Measurements from ENCODE around the gene SCUBE1. TPM values are rescaled to one million over a fixed set of nuclear protein-coding genes. Genes with fewer than 3 reads are reported as not detected.

SCUBE1 gene
- total and polyA plus RNA-seq, 10 of the 15 experiments (the other 5 are each of a cell fraction or from before 2014, with no cell fraction given): not detected

DNA sequence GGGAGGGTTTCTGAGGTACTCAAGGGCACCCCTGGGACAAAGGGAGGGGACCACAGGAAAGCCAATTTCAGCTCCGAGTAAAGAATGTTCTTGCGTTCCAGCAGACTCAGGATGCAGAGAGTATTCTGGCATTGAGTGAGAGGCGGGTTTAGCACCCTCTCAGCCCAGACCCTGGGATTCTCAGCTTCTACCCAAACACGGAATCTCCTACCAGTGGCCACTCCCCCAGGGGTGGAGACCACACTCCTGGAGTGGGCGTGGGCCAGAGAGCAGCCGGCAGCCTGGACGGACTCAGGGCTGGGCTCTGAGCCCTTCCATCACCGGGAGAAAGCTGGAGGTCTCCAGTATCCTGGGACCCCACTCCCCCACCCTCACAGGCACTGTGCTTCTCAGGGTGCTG is 130.1 kb downstream of the SCUBE1 start:
- H4K20me1 ChIP-seq (ENCODE audit: control insufficient read depth, insufficient read depth): no peaks in the 10 kb centered on the region; the same call in 1 of the 2 replicates
- no peak overlapping the region for H3K27ac ChIP-seq (ENCODE audit: control insufficient read depth, insufficient read depth)
- POLR2A ChIA-PET: no interaction called here
- no peaks in the 10 kb centered on the region for H3K9me3 ChIP-seq (replicated peaks; ENCODE audit: control insufficient read depth, insufficient read depth, low read length)
- H3K4me3 ChIP-seq: no peak overlapping the region
- no peaks in the 10 kb centered on the region for H3K36me3 ChIP-seq (ENCODE audit: control insufficient read depth in 2 of 2, insufficient read depth in 2 of 2, low read length in 1 of 2)
- TF ChIP-seq, protein P1, sequence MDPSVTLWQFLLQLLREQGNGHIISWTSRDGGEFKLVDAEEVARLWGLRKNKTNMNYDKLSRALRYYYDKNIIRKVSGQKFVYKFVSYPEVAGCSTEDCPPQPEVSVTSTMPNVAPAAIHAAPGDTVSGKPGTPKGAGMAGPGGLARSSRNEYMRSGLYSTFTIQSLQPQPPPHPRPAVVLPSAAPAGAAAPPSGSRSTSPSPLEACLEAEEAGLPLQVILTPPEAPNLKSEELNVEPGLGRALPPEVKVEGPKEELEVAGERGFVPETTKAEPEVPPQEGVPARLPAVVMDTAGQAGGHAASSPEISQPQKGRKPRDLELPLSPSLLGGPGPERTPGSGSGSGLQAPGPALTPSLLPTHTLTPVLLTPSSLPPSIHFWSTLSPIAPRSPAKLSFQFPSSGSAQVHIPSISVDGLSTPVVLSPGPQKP (IDR thresholded peaks at IDR 0.05; ENCODE audit: low read depth, low read length): no peak
- TF ChIP-seq JUNB (IDR thresholded peaks at IDR 0.05) (no peak), HDAC2 (IDR thresholded peaks at IDR 0.05) (no peak), NFXL1 (IDR thresholded peaks at IDR 0.05; ENCODE audit: borderline replicate concordance) (no peak), GATAD2B (conservative IDR thresholded peaks at IDR 0.05; ENCODE audit: low read depth) (no peak), SP1 (IDR thresholded peaks at IDR 0.05; ENCODE audit: low read depth, low read length) (no peak), ETV6 (conservative IDR thresholded peaks at IDR 0.05 in 1 of 2, IDR thresholded peaks at IDR 0.05 in 1 of 2; ENCODE audit: borderline replicate concordance in 1 of 2, low read depth in 1 of 2) (no peak), KLF5 (IDR thresholded peaks at IDR 0.05; ENCODE audit: partially characterized antibody) (no peak)
- TF ChIP-seq, protein P2, sequence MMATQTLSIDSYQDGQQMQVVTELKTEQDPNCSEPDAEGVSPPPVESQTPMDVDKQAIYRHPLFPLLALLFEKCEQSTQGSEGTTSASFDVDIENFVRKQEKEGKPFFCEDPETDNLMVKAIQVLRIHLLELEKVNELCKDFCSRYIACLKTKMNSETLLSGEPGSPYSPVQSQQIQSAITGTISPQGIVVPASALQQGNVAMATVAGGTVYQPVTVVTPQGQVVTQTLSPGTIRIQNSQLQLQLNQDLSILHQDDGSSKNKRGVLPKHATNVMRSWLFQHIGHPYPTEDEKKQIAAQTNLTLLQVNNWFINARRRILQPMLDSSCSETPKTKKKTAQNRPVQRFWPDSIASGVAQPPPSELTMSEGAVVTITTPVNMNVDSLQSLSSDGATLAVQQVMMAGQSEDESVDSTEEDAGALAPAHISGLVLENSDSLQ (IDR thresholded peaks at IDR 0.05): no peak
- H3K27me3 ChIP-seq (replicated peaks in 1 of 2; ENCODE audit: control insufficient read depth in 2 of 2, insufficient read depth in 2 of 2, low read length in 1 of 2): no peaks in the 10 kb centered on the region; a peak in 2 of 4 replicates
- DNase-seq (ENCODE audit: low read depth, low spot score) (no peak), FAIRE-seq (no peak), ATAC-seq (no peak)
- CTCF ChIA-PET: no interaction called here
- in situ Hi-C loops (cut with MboI): no loop called here
- SMC1A ChIA-PET (ENCODE audit: uncharacterized antibody, unreplicated experiment): no interaction called here
- no TSS peak for BruUV-seq (replicated peaks)
- no peak overlapping the region for H3K9ac ChIP-seq (ENCODE audit: control insufficient read depth, insufficient read depth, low read length)
- H3K79me2 ChIP-seq (ENCODE audit: control insufficient read depth, insufficient read depth, low read length): no peaks in the 10 kb centered on the region
- H3K4me1 ChIP-seq (ENCODE audit: control insufficient read depth, insufficient read depth, low read length): no peaks in the 10 kb centered on the region
- intact Hi-C loops (cut with micrococcal nuclease; ENCODE audit: unreplicated experiment): no loop called here
- no peak overlapping the region for H2AFZ ChIP-seq (ENCODE audit: control insufficient read depth, low read depth, low read length)
- H3K4me2 ChIP-seq (ENCODE audit: control insufficient read depth, insufficient read depth): no peak overlapping the region
- RAD21 ChIA-PET (ENCODE audit: unreplicated experiment): no interaction called here
- 16% methylated on average over 8 of the region's 8 CpGs for WGBS (ENCODE audit: insufficient coverage, insufficient replicate concordance, low lambda C conversion rate, missing lambda C conversion rate)

All from GM12878 (cell line).